OCI-LY7 (cell line): Measurements from ENCODE around the gene LBP. TPM values are rescaled to one million over a fixed set of nuclear protein-coding genes. Genes with fewer than 3 reads are reported as not detected.

Source experiments
- BruUV-seq: library from RNA; stranded (reverse); fragments of 400-500 nt; replicated peaks from 2 replicates; lab custom pipeline; 2021; lab: Mats Ljungman, UMichigan
- CTCF ChIA-PET: fragments of 300-600 bp; sonication (Branson Sonifier 250); formaldehyde crosslinking; loops from one replicate; lab custom pipeline; 2022; ENCODE audit warnings: antibody characterized with exemption; ENCODE audit not compliant: unreplicated experiment; lab: Charles Lee
- POLR2A ChIA-PET: fragments of 300-600 bp; sonication (Branson Sonifier 250); formaldehyde crosslinking; loops from one replicate; lab custom pipeline; 2022; ENCODE audit warnings: antibody characterized with exemption; lab: Charles Lee
- DNase-seq: peaks from one replicate; pipeline ENCODE4 v3.0.0-alpha.2; 2015; ENCODE audit warnings: low spot score
- H2AFZ ChIP-seq: fragments of 200-600 bp; sonication (generic), shearing (Covaris generic); 2 replicates; pipeline ENCODE4 v1.6.1; 2014; ENCODE audit warnings: mild to moderate bottlenecking, antibody characterized with exemption, low read length, moderate library complexity
- H3K27ac ChIP-seq: fragments of 200-600 bp; sonication (generic); 2 replicates; pipeline ENCODE4 v1.5.1; 2014; ENCODE audit warnings: mixed run types, low read depth, mild to moderate bottlenecking, moderate library complexity, low read length, inconsistent platforms; ENCODE audit not compliant: poor library complexity, severe bottlenecking
- H3K36me3 ChIP-seq: fragments of 200-600 bp; sonication (generic); 2 replicates; pipeline ENCODE4 v1.6.1; 2014; ENCODE audit warnings: mild to moderate bottlenecking, antibody characterized with exemption, low read length, moderate library complexity, mixed read lengths; ENCODE audit not compliant: insufficient read depth
- H3K4me1 ChIP-seq: fragments of 200-600 bp; sonication (generic); 2 replicates; pipeline ENCODE4 v1.5.1; 2014; ENCODE audit warnings: mild to moderate bottlenecking, low read length; ENCODE audit not compliant: insufficient read depth, poor library complexity, severe bottlenecking
- H3K4me2 ChIP-seq: fragments of 200-600 bp; sonication (generic); 2 replicates; pipeline ENCODE4 v1.6.1; 2014; ENCODE audit warnings: mild to moderate bottlenecking, low read length
- H3K4me3 ChIP-seq: fragments of 200-600 bp; sonication (generic); 2 replicates; pipeline ENCODE4 v1.5.1; 2014; ENCODE audit warnings: mild to moderate bottlenecking, low read depth, low read length; ENCODE audit not compliant: poor library complexity, severe bottlenecking
- H3K79me2 ChIP-seq: fragments of 200-600 bp; sonication (generic); 2 replicates; pipeline ENCODE4 v1.6.1; 2016; ENCODE audit warnings: low read depth, mild to moderate bottlenecking, low read length, moderate library complexity, mixed read lengths; ENCODE audit not compliant: insufficient read depth
- H3K9me2 ChIP-seq: fragments of 200-600 bp; sonication (generic); 2 replicates; pipeline ENCODE4 v1.6.1; 2016; ENCODE audit warnings: mild to moderate bottlenecking, low read length, mixed read lengths; ENCODE audit not compliant: insufficient read depth
- H3K9me3 ChIP-seq: fragments of 200-600 bp; sonication (generic); 2 replicates; pipeline ENCODE4 v1.6.1; 2014; ENCODE audit warnings: mild to moderate bottlenecking, mixed run types, low read length, mixed read lengths
- H4K20me1 ChIP-seq: fragments of 200-600 bp; sonication (generic); 2 replicates; pipeline ENCODE4 v1.6.1; 2014; ENCODE audit warnings: mild to moderate bottlenecking, antibody characterized with exemption, low read length, moderate library complexity, mixed read lengths; ENCODE audit not compliant: insufficient read depth
- EZH2phosphoT487 ChIP-seq: fragments of 200-600 bp; sonication (generic); IDR thresholded peaks from 2 replicates; pipeline ENCODE4 v1.6.1; 2018; ENCODE audit warnings: low read depth, borderline replicate concordance, mild to moderate bottlenecking, mixed run types, antibody characterized with exemption, low read length, moderate library complexity, mixed read lengths
- intact Hi-C: fragments of 100-400 bp; cut with micrococcal nuclease; formaldehyde crosslinking; loops from one replicate; pipeline ENCODE4 v1.10.0; 2022; ENCODE audit not compliant: unreplicated experiment
- total RNA-seq, 2 experiments: library from RNA; depleted of rRNA in 1 of 2; stranded (reverse); fragments of >200 nt in 1 of 2; shearing (Covaris generic) in 1 of 2; gene quantifications; 2 replicates each; pipeline ENCODE4 v1.2.3, GENCODE V29; 2014 to 2022
- TF ChIP-seq, protein P1 (sequence below): fragments of 200-600 bp; sonication (generic); conservative IDR thresholded peaks from 2 replicates; pipeline ENCODE4 v1.5.1; 2014; ENCODE audit warnings: mild to moderate bottlenecking, antibody characterized with exemption, low read length, moderate library complexity, mixed read lengths

Gene LBP
- total RNA-seq, 2 experiments from 2014 or later: not detected

- no peak overlapping the region for H2AFZ ChIP-seq
- no peaks in the 10 kb centered on the region for H3K36me3 ChIP-seq
- no peaks in the 10 kb centered on the region for H4K20me1 ChIP-seq
- no peak overlapping the region for H3K4me3 ChIP-seq
- ChIA-PET CTCF (no interaction called here), POLR2A (interaction anchor here (0.7 kb wide), 1 partner anchor 11 kb away, joined by 4 read pairs; no protein-coding TSS in a partner anchor)
- TF ChIP-seq EZH2phosphoT487: no peak
- TF ChIP-seq, protein P1, sequence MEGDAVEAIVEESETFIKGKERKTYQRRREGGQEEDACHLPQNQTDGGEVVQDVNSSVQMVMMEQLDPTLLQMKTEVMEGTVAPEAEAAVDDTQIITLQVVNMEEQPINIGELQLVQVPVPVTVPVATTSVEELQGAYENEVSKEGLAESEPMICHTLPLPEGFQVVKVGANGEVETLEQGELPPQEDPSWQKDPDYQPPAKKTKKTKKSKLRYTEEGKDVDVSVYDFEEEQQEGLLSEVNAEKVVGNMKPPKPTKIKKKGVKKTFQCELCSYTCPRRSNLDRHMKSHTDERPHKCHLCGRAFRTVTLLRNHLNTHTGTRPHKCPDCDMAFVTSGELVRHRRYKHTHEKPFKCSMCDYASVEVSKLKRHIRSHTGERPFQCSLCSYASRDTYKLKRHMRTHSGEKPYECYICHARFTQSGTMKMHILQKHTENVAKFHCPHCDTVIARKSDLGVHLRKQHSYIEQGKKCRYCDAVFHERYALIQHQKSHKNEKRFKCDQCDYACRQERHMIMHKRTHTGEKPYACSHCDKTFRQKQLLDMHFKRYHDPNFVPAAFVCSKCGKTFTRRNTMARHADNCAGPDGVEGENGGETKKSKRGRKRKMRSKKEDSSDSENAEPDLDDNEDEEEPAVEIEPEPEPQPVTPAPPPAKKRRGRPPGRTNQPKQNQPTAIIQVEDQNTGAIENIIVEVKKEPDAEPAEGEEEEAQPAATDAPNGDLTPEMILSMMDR: peak; percentile 56
- no TSS peak for BruUV-seq
- no peak overlapping the region for H3K27ac ChIP-seq
- peak; percentile 18 for DNase-seq
- H3K9me3 ChIP-seq: no peaks in the 10 kb centered on the region
- no peaks in the 10 kb centered on the region for H3K79me2 ChIP-seq
- intact Hi-C loops: no loop called here
- H3K4me2 ChIP-seq: no peak overlapping the region
- H3K4me1 ChIP-seq: no peaks in the 10 kb centered on the region
- no peaks in the 10 kb centered on the region for H3K9me2 ChIP-seq
These were observed 41.7 kb downstream of the LBP start for GRCh38 chr20:38387953-38388352.

DNA sequence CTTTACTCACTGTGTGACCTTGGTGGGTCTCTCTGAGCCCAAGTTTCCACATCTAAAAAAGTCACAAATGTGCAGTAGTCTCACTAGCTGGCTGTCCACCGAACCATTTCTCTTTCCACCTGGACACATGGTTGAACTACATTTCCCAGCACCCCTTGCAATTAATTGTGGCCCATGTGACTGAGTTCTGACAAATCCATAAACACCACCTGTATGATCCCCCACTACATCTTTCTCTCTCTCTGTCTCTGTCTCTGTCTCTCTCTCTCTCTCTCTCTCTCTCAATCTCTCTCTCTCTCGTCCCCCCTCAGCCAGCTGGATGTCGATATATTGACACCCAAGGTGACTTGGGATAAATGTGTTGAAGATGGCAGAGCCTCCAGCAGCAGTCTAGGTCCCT lies 46.1 kb downstream of the LBP start:
- Histone ChIP-seq H3K36me3 (no peaks in the 10 kb centered on the region), H3K4me2 (no peak overlapping the region), H3K4me1 (no peaks in the 10 kb centered on the region), H2AFZ (no peak overlapping the region), H4K20me1 (no peaks in the 10 kb centered on the region), H3K4me3 (no peak overlapping the region), H3K27ac (no peak overlapping the region), H3K9me2 (no peaks in the 10 kb centered on the region), H3K9me3 (no peaks in the 10 kb centered on the region), H3K79me2 (no peaks in the 10 kb centered on the region)
- no peak for DNase-seq
- POLR2A ChIA-PET: interaction anchor here (0.7 to 1.0 kb wide), 2 partner anchors 13 to 340 kb away, joined by 3 read pairs; no protein-coding TSS in a partner anchor
- CTCF ChIA-PET: no interaction called here
- intact Hi-C loops: no loop called here
- TF ChIP-seq, protein P1: no peak
- no peak for TF ChIP-seq EZH2phosphoT487
- BruUV-seq: no TSS peak

- Histone ChIP-seq H3K4me3 (no peak overlapping the region), H4K20me1 (no peaks in the 10 kb centered on the region), H3K4me2 (no peak overlapping the region), H3K9me3 (no peaks in the 10 kb centered on the region), H3K9me2 (no peaks in the 10 kb centered on the region), H3K79me2 (no peaks in the 10 kb centered on the region), H3K4me1 (no peaks in the 10 kb centered on the region), H2AFZ (no peak overlapping the region), H3K36me3 (no peaks in the 10 kb centered on the region), H3K27ac (no peak overlapping the region)
- intact Hi-C loops: no loop called here
- no peak for TF ChIP-seq EZH2phosphoT487
- TF ChIP-seq, protein P1: no peak
- DNase-seq: no peak
- ChIA-PET POLR2A (interaction anchor here (1.0 kb wide), 1 partner anchor 10 kb away, joined by 3 read pairs; no protein-coding TSS in a partner anchor), CTCF (no interaction called here)
- no TSS peak for BruUV-seq
These were observed 47.0 kb downstream of the LBP start for GRCh38 chr20:38393259-38393658.
